NK-92 (cell line): ENCODE measurements around the gene WDR7.

ENCODE experiments used
- DNase-seq: peaks from one replicate; lab custom pipeline; 2025; ENCODE audit not compliant: unreplicated experiment; lab: John Stamatoyannopoulos, UW

WDR7 gene

GRCh38 chr18:57073501-57074187, 422.5 kb downstream of the WDR7 start:
- no peak for DNase-seq

- no peak for DNase-seq
These were observed 424.7 kb downstream of the WDR7 start for GRCh38 chr18:57075716-57076400.

GRCh38 chr18:57077005-57077765, 426.0 kb downstream of the WDR7 start:
- DNase-seq = no peak

- no peak for DNase-seq
These were observed 426.8 kb downstream of the WDR7 start for GRCh38 chr18:57077786-57078552.

- DNase-seq = no peak
These were observed 427.5 kb downstream of the WDR7 start for GRCh38 chr18:57078614-57079013.

- DNase-seq = no peak
These were observed 429.3 kb downstream of the WDR7 start for GRCh38 chr18:57080479-57080878.

GRCh38 chr18:57081899-57082298, 430.7 kb downstream of the WDR7 start:
- DNase-seq = no peak

GRCh38 chr18:57083485-57083884, 432.3 kb downstream of the WDR7 start:
- DNase-seq = no peak

- no peak for DNase-seq
These were observed 433.4 kb downstream of the WDR7 start for GRCh38 chr18:57084331-57085271.

- DNase-seq = no peak
These were observed 434.2 kb downstream of the WDR7 start for GRCh38 chr18:57085371-57085770.

GRCh38 chr18:57086163-57086562, 435.0 kb downstream of the WDR7 start:
- DNase-seq = no peak
